AG20443 (cell line): ENCODE data around the gene GALNT1.

ENCODE experiments used
- DNase-seq: peaks from one replicate; pipeline ENCODE4 v3.0.0; 2012; ENCODE audit warnings: low spot score, mixed read lengths

GALNT1 gene

DNA sequence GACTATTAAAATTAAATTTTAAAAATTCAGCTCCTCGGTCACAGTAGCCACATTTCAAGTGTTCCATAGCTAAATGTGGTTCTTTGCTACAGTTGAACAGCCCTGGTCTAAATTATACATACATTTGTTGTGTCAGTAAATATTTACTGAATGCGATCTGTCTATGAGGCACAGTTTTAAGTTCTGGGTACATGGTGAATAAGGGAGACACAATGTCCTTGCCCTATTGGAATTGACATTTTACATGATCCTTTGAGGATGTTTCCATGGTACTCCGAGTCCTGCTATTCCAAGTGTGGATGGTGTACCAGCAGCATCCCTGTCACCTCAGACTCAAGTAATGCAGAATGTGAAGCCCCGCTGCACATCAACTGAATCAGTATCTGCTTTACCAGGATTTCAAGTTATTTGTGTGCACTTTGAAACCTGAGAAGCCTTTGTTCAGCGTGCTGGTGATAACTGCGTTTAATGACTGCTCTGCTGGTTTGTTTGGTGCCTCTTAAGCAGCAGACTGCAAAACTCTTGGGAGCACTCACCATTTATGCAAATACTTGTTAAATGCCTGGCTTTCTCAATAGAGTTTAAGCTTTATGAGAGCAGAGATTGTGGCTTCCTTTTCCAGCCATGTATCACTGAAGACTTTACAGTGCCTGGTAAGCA is 1.5 kb downstream of the GALNT1 start:
- no peak for DNase-seq

DNA sequence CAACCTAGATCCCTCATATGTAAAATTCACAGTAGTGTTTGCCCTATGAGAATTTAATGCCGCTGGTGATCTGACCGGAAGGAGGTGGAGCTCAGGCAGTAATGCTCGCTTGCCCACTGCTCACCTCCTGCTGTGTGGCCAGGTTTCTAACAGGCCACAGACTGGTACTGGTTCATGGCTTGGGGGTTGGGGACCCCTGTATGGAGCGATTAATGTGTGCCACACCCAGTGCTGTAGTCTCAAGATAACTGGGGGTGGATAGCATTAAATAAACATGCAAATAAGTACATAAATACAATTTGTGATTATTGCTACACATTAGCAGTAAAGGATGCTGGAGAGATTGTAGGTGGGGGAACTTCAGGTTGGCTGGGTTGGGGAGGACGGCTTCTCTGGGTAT is 3.2 kb downstream of the GALNT1 start:
- no peak for DNase-seq

DNA sequence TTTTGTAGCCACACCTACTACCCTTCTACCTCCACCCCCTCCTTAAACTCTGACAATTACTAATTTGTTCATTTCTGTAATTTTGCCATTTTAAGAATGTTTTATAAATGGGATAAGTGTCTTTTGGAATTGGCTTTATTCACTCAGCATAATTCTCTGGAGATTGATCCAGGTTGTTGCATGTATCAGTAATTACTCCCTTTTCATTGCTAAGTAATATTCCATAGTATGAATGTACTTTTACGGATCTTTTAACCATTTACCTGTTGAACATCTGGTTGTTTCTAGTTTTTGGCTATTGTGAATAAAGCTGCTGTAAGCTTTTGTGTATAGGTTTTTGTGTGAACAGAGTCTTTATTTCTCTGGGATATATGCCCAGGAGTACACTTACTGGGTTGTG is 4.1 kb downstream of the GALNT1 start:
- DNase-seq = no peak

DNA sequence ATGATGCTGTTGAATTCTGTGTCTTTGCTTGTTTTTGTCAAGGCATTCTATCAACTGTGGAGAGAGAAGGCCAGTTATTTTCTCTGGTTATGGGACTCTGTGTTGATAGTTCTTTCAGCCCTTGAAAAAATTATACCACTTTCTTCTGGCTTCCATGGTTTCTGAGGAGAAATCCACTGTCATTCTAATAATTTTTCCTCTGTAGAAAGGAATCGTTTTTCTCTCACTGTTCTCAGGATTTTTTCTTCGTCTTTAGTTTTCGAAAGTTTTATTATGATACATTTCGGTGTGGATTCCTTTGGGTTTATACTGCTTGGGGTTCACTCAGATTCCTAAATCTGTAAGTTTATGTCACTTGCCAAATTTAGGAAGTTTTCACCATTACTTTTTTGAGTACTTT is 6.6 kb downstream of the GALNT1 start:
- DNase-seq = no peak

DNA sequence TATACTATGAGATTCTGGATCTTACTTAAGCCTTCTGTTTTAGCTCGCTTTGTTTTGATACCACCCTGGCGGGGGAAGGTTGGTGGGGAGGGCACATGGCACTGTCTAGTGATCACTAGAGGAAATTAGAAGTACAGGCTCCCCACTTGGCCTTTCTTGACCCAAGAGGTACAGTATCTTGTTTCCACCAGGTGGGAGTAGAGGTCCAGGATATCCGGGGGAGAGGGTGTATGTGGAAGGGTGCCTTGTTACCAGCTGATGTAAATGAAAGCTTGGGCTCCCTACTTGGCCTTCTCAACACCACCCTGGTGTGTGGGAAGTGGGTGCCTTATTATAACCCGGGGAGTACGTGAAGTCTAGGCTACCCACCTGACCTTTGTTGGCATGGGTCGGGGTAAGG is 7.5 kb downstream of the GALNT1 start:
- no peak for DNase-seq

DNA sequence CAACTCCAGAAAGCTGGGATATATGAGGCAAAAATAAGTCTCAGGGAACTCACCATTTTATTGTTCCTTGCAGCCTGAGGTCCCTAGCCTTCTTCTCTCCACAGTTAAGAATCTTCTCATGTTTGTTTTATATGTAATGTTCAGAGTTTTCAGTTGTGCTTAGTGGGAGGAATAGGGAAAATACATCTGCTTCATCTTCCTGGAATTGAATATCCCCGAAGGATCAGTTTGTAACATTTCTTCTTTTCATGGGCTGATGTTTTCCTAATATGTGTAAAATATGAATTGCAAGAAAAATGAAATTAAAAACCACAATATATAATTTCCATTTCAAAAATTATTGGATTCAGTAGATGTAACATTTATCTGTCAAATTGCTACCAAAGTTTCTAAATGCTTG is 8.0 kb downstream of the GALNT1 start:
- DNase-seq = no peak

DNA sequence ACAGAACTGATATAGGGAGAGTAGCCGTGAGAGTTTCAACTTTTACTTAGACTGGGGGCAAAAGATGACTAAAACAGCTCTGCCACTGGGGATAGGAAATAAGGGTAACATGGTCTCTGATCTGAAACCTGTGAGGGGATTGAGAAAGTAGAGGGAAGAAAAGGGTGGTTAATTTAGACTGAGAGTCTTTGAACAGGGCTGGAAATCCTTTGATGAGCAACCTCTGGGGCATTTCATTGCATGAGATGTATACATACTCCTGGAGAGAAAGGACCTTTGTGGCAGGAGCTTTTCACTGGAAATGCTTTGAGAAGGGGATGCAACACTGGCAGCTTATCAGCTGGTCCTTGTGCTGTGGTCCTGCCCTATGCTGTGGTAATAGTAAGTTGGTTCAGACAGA is 9.4 kb downstream of the GALNT1 start:
- no peak for DNase-seq

DNA sequence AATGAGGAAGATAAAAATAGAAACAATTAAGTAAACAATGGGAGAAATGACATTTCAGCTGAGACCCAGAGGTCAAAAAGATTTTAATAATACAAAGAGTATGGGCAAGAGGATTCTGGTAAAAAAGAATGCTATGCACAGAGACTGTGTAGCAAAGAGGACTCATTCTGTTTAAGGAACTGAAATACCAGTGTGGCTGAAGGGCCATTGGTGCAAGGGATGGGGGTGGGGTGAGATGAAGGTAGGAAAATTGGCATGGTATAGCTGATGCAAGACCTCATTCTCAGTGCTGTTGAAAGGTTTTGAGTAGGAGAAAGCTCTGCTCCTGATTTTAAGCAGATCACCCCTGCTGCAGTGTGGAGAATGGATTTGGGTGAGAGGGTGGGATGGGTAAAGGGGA is 10.8 kb downstream of the GALNT1 start:
- DNase-seq = no peak

DNA sequence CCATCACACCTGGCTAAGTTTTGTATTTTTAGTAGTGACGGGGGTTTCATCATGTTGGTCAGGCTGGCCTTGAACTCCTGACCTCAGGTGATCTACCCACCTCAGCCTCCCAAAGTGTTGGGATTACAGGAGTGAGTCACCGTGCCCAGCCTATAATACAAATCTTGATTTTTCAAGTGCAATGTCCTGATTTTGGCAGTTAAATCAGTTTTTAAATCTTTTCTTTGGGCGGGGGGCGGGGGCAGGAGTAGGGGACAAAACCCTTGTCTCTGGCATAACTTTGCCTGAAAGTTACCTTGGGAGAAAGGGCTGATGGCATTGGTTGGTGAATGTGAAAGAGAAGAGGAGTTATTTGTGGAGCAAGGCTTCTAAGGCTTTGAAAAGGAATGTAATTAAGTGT is 12.3 kb downstream of the GALNT1 start:
- no peak for DNase-seq

DNA sequence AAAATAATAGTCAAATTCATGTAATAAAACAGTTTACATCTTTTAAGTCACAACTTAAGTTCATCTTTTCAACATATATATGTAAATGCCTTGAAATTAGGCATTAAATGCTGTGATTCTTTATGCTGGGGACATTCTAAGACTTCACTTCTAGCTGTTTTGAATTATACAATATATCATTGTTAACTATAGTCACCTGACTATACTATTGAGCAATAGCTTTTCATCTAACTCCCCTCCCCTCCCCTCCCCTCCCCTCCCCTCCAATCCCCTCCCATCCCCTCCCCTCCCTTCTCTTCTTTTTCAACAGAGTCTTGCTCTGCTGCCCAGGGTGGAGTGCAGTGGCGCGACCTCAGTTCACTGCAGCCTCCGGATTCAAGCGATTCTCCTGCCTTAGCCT is 16.2 kb downstream of the GALNT1 start:
- DNase-seq = no peak

DNA sequence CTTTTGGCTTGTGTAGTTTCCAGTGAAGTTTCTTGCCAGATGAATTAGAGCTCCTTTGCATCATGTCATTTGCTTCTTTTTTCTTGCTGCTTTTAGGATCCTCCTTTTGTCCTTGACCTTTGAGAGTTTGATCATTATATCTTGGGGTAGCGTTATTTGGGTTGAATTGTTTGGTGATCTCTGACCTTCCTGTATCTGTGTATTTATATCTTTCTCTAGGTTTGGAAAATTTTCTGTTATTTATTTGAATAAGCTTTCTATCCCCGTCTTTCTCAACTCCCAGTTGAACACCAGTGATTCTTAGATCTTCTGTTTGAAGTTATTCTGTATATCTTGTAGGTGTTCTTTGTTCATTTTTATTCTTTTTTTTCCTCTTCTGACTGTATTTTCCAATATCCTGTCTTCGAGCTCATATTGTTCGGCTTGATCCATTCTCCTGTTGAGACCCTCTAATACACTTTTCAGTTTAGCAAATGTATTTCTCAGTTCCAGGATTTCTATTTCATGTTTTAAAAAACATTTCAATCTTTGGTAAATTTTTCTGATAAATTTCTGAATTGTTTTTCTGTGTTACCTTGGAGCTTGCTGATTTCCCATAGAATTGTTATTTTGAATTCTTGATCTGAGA is 20.8 kb downstream of the GALNT1 start:
- no peak for DNase-seq

DNA sequence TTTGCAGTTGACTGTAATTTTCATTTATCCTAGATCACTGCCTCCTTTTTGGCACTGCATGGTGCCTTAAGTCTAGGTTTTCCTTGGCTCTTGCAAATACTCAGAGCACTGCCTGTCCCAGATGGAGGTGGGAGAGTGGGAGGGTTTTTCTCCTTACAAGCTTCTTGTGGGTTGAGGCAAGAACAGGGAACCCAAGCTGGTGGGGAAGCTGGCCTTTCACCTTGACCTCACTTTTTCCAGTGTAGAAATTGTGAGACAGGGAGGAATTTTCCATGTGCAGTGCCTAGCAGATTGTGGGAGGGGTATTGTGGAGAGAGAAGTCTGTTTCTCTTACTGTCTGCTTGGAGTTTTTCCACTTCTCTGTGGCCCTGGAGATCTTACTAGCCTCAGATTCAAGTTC is 21.5 kb downstream of the GALNT1 start:
- no peak for DNase-seq

DNA sequence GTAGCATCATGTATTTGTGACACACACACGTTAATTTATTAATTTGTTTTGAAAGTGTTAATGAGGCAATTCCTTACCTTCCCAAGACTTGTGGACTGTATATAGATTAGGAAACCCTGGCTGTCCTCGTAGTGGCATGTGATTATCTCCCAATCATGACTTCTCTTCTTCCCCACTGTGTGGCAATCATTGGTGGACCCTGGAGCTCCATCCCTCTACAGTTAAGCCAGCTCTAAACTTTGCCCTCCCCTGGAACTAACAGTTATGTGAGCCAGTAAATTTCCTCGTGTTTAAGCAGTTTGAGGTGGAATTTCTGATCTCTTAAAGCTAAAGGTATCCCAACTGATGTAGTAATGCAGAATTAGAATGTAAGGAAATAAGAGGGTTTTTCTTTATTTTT is 22.0 kb downstream of the GALNT1 start:
- DNase-seq = no peak

DNA sequence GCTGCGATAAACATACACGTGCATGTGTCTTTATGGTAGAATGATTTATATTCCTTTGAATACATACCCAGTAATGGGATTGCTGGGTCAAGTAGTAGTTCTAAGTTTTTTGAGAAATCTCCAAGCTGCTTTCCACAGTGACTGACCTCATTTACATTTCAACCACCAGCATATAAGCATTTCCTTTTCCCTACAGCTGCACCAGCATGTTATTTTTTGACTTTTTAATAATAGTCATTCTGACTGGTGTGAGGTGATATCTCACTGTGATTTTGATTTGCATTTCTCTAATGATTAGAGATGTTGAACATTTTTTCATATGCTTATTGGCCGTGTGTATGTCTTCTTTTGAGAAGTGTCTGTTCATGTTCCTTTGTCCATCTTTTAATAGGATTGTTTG is 22.8 kb downstream of the GALNT1 start:
- no peak for DNase-seq

DNA sequence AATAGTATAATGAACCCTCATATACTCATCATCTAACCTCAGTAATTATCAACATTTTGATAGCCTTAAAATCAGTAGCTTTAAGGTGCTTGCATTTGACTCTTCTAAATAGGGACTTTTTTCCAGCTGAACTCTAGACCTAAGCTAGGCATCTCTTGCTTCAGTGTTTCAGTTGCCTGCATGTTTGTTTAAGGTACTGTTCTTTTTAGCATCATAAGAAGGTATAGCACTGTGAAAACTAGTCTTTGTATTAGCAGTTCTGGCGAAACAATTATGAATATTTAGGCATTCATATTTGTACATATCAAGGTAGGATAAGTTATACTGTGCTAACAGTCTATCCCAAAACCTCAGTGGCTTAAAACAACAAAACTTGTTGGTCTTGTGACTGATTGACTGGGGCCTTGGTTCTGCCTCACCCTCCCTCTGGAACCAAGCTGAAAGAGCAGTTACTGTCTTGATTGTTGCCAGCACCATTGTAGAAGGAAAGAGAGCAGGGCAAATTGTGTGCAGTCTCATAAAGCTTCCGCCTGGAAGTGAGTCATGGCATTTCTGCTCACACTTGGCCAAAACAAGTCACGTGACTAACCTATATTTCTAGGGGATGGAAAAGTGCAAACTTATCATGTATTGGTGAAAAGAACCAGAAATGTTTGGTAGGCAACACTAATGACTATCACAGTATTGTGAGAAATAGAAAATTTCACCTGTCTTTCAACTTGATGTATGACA is 24.3 kb downstream of the GALNT1 start:
- no peak for DNase-seq

DNA sequence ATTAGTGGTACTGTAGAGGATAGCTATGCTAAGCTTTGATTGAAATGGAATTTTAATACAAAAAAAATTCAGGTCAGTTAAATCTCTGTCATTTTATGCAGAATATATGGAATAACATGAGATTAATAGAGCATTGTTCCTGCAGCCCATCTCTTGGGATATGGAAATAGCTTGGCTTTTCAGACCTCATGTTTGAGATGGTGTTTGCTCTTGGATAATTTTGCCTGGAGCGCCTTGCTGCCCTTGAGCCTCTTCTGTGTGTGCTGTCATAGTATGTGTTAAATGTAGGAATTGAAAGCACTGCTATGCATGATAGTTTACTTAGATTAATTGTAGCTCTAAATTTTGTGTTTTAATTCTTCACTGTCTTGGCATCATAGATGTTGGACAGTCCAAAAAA is 27.7 kb downstream of the GALNT1 start:
- no peak for DNase-seq

DNA sequence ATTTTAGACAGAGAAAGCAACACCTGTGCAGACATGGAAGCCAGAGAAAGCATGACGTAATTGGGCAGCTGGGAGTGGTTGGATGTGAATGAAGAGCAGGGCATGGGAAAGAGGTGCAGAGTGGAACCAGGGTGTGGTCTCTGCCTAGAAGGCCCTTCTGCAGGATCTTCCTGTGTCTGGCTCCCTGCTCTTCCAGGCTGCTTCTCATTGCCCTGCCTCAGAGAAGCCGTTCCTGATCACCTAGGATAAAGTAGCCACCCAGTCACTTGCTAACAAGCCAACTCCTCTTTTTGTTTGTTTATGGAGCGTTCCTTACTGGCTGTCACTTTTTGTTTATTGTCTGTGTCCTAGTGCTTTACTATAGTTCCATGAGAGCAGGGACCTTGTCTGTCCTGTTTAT is 28.5 kb downstream of the GALNT1 start:
- DNase-seq = no peak

DNA sequence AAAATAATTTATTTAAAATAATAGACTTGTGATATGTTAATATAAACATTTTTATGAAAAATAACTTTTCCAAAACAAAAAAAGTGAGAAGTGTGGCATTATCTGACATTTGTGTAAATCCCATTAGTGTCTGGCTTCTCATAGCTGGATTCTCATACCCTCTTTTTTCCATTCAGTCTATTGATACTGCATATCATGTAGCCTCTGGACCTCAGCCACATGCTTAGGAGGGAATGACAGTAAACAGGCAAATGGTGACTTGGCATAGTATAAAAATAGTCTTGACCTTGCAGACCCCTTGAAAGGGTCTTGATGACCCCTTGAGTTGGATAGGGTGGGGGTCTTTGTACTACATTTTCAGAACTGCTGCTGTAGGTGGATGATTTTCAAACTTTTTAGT is 29.2 kb downstream of the GALNT1 start:
- DNase-seq = no peak

DNA sequence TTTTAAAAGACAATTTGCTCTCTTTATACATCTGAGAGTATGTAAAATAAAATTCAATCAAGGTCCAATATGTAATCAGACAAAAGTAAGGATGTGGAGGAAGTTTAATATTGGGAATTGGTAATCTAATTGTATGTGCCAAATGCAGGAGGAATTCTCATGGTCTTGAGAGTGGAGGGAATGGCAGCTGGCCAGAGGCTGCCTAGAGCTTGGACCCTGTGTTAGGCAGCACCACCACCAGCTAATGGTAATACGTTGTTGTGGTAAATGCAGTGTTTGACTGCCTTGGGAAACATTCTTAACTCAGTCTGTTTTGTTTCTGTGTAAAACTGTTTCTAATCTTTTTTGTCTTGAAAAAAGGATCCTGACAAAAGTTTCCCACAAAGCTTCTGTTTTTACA is 30.0 kb downstream of the GALNT1 start:
- DNase-seq = no peak

DNA sequence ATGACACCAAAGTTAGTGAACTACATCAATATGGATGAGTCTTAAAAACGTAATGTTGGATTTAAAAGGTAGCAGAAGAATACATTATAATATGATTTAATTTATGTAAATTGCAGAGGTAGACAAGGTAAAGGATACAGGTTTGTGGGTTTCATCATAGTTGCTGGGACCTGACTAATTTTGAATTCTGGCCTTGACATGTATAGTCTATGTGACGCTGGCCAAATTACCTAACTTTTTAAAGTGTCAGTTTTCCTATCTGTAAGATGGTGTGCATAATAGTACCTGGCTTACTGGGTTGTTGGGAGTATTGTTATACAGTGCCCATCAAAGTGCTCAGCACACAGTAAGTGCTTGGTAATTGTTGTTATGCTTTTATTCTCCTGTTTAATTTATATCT is 34.5 kb downstream of the GALNT1 start:
- DNase-seq = no peak

DNA sequence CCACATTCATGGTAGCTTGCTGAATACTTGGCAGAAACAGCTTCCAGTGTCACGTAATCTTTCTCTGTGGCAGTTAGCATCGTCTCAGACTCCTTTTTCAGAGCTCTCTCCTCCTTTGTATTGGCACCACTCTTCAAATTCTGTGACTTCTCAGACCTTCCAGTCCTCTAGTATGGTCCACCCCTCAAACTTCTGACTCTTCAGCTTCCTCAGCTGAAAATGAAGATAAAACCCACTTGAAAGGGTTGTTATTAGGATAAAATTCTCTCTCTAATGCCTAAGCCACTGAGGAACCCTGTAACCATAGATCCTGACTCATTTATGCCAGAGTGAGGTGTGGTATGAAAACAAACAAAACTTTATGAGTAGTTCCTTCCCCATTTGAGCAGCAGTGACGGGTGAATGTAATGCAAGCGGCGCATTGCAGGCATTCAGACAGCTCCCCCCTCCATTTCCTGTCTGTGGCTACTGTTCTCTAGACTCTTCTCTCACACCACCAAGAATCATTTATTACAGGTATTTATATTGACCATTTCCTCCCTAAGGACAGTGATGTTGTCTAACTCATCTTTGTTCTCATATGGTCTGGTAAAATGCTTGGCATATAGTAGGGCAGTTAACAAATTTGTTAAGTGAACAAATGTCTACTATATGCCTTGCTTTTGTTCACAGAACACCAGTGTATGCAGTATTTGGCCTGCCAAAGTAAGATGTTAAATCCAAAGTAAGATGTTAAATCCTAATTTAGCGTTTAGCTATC is 35.3 kb downstream of the GALNT1 start:
- peak; percentile 32 for DNase-seq

DNA sequence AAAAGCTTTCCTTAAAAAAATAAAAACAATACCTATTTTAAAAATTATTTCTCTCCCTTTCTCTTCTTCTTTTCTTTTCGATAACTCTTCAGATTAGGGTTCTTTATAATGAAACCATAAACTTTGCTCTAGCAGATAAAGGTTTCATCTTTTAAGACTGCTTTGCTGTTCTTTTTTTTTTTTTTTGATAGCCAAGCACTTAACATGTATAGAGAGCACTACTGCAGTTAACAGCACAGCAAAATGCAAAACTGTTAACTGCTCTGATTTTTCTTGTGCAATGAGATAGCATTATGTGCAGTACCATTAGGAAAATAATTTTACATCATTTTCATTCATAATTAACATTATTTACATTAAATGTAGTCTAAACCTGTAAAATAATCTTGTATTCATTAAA is 36.3 kb downstream of the GALNT1 start:
- no peak for DNase-seq

DNA sequence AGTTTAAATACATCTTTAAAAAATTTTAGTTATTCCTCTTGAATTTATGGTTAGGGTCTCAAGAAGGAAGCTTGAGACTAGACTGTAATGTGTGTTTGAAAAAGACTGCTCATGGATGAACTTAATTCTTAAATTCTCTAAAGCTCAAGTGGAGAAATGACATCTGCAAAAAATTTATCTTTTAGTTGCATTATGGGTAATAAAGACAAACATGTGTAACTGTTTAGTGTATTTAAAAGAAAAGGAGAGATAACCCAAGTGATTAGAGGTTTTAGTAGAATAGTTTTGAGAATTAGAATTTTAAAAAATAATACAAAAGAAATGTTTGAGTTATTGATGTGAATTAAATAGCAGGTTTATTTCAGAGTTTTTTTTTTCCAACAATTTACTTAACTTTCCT is 36.7 kb downstream of the GALNT1 start:
- no peak for DNase-seq
